K562 (cell line): Measurements from ENCODE around the gene KLB. TPM values are rescaled to one million over a fixed set of nuclear protein-coding genes. Genes with fewer than 3 reads are reported as not detected.
"Not testable (repeated sequence)": the region's sequence is repeated elsewhere in the genome, so short reads cannot be mapped to it uniquely, and the experiment has no call there.

Experiments used
- ATAC-seq: fragments of 200-7000 bp; cut with Tn5 transposase; 3 replicates; pipeline ENCODE4 v1.9.1; 2020; ENCODE audit warnings: moderate library complexity
- BruUV-seq: library from RNA; stranded (reverse); fragments of 400-500 nt; replicated peaks from 2 replicates; lab custom pipeline; 2021; lab: Mats Ljungman, UMichigan
- CTCF ChIA-PET: fragments of 300-600 bp; formaldehyde crosslinking; extraction: SDS; loops from one replicate; lab custom pipeline; 2021; ENCODE audit warnings: low intra/inter-chr PET ratio; lab: Yijun Ruan, JAX
- POLR2A ChIA-PET: fragments of 300-600, 350-650 bp; sonication (Branson Sonifier 250); formaldehyde crosslinking; extraction: SDS; loops from one replicate; lab custom pipeline; 2021; ENCODE audit warnings: antibody characterized with exemption, inconsistent platforms; lab: Yijun Ruan, JAX
- DNase-seq, 4 experiments: peaks; one replicate each; pipeline versions ENCODE4 v3.0.0 to v3.0.0-alpha.2; 2011 to 2018; ENCODE audit warnings: low spot score in 3 of 4, mixed read lengths in 3 of 4; ENCODE audit errors: extremely low read depth in 1 of 4
- FAIRE-seq: peaks from 2 replicates; lab custom pipeline; 2011; peaks lifted over from hg19 to GRCh38; lab: Jason Lieb, UNC
- H2AFZ ChIP-seq: 2 replicates; pipeline ENCODE4 v1.6.0; 2011; ENCODE audit warnings: low read depth, low read length, control low read depth, inconsistent platforms
- H3K27ac ChIP-seq: fragments of 200-600 bp; 3 replicates; pipeline ENCODE4 v1.8.0; 2011; ENCODE audit warnings: low read depth, mild to moderate bottlenecking, control low read depth, inconsistent platforms, low read length, moderate library complexity, mixed read lengths; ENCODE audit errors: extremely low read depth
- H3K27me3 ChIP-seq, 2 experiments: fragments of 300-600 bp in 1 of 2; 2 replicates in 1 of 2; 3 replicates in 1 of 2; pipeline versions ENCODE4 v1.6.0 to v1.8.0; 2011; ENCODE audit warnings: inconsistent platforms in 2 of 2, low read length in 2 of 2, mild to moderate bottlenecking in 1 of 2, mixed read lengths in 1 of 2, moderate library complexity in 1 of 2; ENCODE audit not compliant: control insufficient read depth in 2 of 2, insufficient read depth in 2 of 2
- H3K36me3 ChIP-seq: fragments of 300-600 bp; 3 replicates; pipeline ENCODE4 v1.8.0; 2011; ENCODE audit warnings: mild to moderate bottlenecking, low read length, inconsistent platforms; ENCODE audit not compliant: control insufficient read depth, insufficient read depth
- H3K4me1 ChIP-seq, 2 experiments: fragments of 200-600 bp in 1 of 2; replicated peaks in 1 of 2; 2 replicates in 1 of 2; 3 replicates in 1 of 2; pipeline versions ENCODE4 v1.5.1 to v1.8.0; 2011; ENCODE audit warnings: inconsistent platforms in 2 of 2, low read length in 2 of 2, mild to moderate bottlenecking in 1 of 2, mixed read lengths in 1 of 2, moderate library complexity in 1 of 2; ENCODE audit not compliant: control insufficient read depth in 2 of 2, insufficient read depth in 2 of 2
- H3K4me2 ChIP-seq: 2 replicates; pipeline ENCODE4 v1.6.1; 2011; ENCODE audit warnings: low read length, control low read depth, inconsistent platforms, mixed read lengths; ENCODE audit not compliant: insufficient read depth
- H3K4me3 ChIP-seq: fragments of 200-600 bp; sonication (generic), shearing (Covaris generic); 2 replicates; pipeline ENCODE4 v1.5.1; 2016; ENCODE audit warnings: control low read depth, inconsistent platforms
- H3K79me2 ChIP-seq: fragments of 200-600 bp; 3 replicates; pipeline ENCODE4 v1.8.0; 2011; ENCODE audit warnings: low read length, inconsistent platforms; ENCODE audit not compliant: control insufficient read depth, insufficient read depth
- H3K9ac ChIP-seq, 2 experiments: 2 replicates each; pipeline versions ENCODE4 v1.6.0 to v1.6.1; 2011; ENCODE audit warnings: low read depth in 2 of 2, low read length in 2 of 2, control low read depth in 1 of 2, inconsistent platforms in 1 of 2, mild to moderate bottlenecking in 1 of 2, mixed read lengths in 1 of 2; ENCODE audit not compliant: insufficient read depth in 1 of 2
- H3K9me1 ChIP-seq: one replicate; pipeline ENCODE4 v1.6.0; 2011; ENCODE audit warnings: inconsistent platforms, mild to moderate bottlenecking, low read length, moderate library complexity; ENCODE audit not compliant: control insufficient read depth, insufficient read depth
- H3K9me3 ChIP-seq: replicated peaks from 2 replicates; pipeline ENCODE4 v1.5.1; 2011; ENCODE audit warnings: low read depth, low read length, inconsistent platforms; ENCODE audit not compliant: control insufficient read depth, insufficient read depth
- H4K20me1 ChIP-seq: replicated peaks from 2 replicates; pipeline ENCODE4 v1.6.1; 2011; ENCODE audit warnings: low read length, inconsistent platforms, mixed read lengths; ENCODE audit not compliant: control insufficient read depth, insufficient read depth
- CBX1 ChIP-seq: sonication (generic); IDR thresholded peaks from 2 replicates; pipeline ENCODE4 v1.6.1; 2016; ENCODE audit warnings: antibody characterized with exemption, low read depth, mild to moderate bottlenecking
- CBX3 ChIP-seq, 2 experiments: IDR thresholded peaks; 1 replicate in 1 of 2; 2 replicates in 1 of 2; pipeline ENCODE4 v1.6.1; 2012; ENCODE audit warnings: inconsistent platforms in 2 of 2, low read length in 2 of 2, borderline replicate concordance in 1 of 2, control low read depth in 1 of 2
- CBX5 ChIP-seq: IDR thresholded peaks from 2 replicates; pipeline ENCODE4 v1.6.1; 2014; ENCODE audit warnings: low read depth, borderline replicate concordance
- HLTF ChIP-seq: fragments of 450-650 bp; IDR thresholded peaks from 2 replicates; pipeline ENCODE4 v1.6.1; 2016
- NR2C2 ChIP-seq, 2 experiments: fragments of 200-800 bp in 1 of 2; sonication (Bioruptor generic) in 1 of 2; sonication (generic) in 1 of 2; formaldehyde crosslinking in 1 of 2; IDR thresholded peaks; 2 replicates each; pipeline versions ENCODE4 v1.6.1 to v1.8.0; 2016 to 2022; ENCODE audit warnings: mild to moderate bottlenecking in 1 of 2, missing compliant biosample characterization in 1 of 2, missing genetic modification characterization in 1 of 2, missing genetic modification reagents in 1 of 2
- TRIM24 ChIP-seq, 2 experiments: fragments of 450-650 bp; IDR thresholded peaks; 2 replicates each; pipeline ENCODE4 v1.6.1; 2016
- TRIM28 ChIP-seq: fragments of 450-650 bp; IDR thresholded peaks from 2 replicates; pipeline ENCODE4 v1.6.1; 2017
- ZFP36 ChIP-seq: fragments of 150-350 bp; IDR thresholded peaks from 2 replicates; pipeline ENCODE4 v1.6.1; 2018; ENCODE audit warnings: low read length, low read depth; ENCODE audit not compliant: partially characterized antibody
- ZNF280B ChIP-seq: fragments of 250-450 bp; sonication (Bioruptor Pico); IDR thresholded peaks from 2 replicates; pipeline ENCODE4 v1.5.1; 2021; ENCODE audit warnings: mild to moderate bottlenecking
- WGBS: fragments of 100-300 bp; shearing (Covaris generic); methylation state at CpG from one replicate; pipeline ENCODE4 v1.1.6; 2016; ENCODE audit warnings: low coverage, mixed read lengths; ENCODE audit not compliant: insufficient coverage; ENCODE audit errors: missing lambda C conversion rate; 5-methylcytosine and 5-hydroxymethylcytosine counted together
- in situ Hi-C: fragments of 300-500 bp; cut with MboI; formaldehyde crosslinking; loops from 4 replicates; pipeline ENCODE4 v1.15.0; 2018; ENCODE audit warnings: inconsistent platforms, mixed read lengths
- intact Hi-C: fragments of 100-400 bp; cut with micrococcal nuclease; formaldehyde crosslinking; loops from 2 replicates; pipeline ENCODE4 v1.14.2; 2022
- polyA plus RNA-seq, 8 experiments: library from polyadenylated mRNA; depleted of rRNA in 4 of 8; stranded (reverse) in 5 of 8; unstranded in 3 of 8; fragments of >200 nt; fragmentation: Nextera tagmentation in 2 of 8; fragmentation: Illumina TruSeq in 1 of 8; extraction: Ambion mirVana in 2 of 8; extraction: Trizol in 1 of 8; gene quantifications; 2 replicates each; pipeline versions ENCODE4 v1.2.1 to v1.2.3, GENCODE V29; 2011 to 2014; ENCODE audit warnings: inconsistent platforms in 1 of 8, missing spikeins in 1 of 8
- total RNA-seq, 7 experiments: library from RNA; depleted of rRNA in 6 of 7; stranded (reverse); fragments of >200 nt in 6 of 7; fragmentation: Illumina TruSeq in 2 of 7; extraction: Trizol in 2 of 7; gene quantifications; 2 replicates each; pipeline versions ENCODE4 v1.2.1 to v1.2.3, GENCODE V29; 2011 to 2021; ENCODE audit warnings: low replicate concordance in 1 of 7
- TF ChIP-seq, protein P1 (sequence below): fragments of 450-650 bp; IDR thresholded peaks from 2 replicates; pipeline ENCODE4 v1.6.1; 2018; ENCODE audit warnings: mild to moderate bottlenecking, low read depth; ENCODE audit not compliant: partially characterized antibody

The KLB gene
- total and polyA plus RNA-seq, 9 of the 15 experiments (the other 6 are each of a cell fraction or from before 2014, with no cell fraction given) = 0.04 to 0.13 TPM; not detected in 7

DNA sequence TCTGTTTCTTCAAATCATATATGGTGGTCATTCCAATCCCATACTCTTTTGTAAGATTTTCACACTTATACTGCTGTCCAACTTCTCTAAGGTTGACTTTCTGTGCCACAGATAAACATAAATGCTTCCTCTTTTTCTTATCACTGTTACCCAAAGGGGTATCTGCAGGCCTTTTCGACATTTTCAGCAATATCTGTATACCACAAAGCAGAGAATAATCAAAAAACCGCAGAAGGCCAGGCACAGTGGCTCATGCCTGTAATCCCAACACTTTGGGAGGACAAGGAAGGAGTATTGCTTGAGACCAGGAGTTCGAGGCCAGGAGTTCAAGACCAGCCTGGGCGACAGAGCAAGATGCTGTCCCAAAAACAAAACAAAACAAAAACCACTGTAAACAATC is 37.4 kb upstream of the KLB start (continued):
- no peak for TF ChIP-seq NR2C2 (CRISPR knock-in tag; IDR thresholded peaks at IDR 0.05)
- no peak for TF ChIP-seq NR2C2 (tag; IDR thresholded peaks at IDR 0.05)

GRCh38 chr4:39371209-39371608 is 35.5 kb upstream of the KLB start:
- intact Hi-C loops, H3K9ac ChIP-seq: not testable (repeated sequence)

More at GRCh38 chr4:39371209-39371608, 35.5 kb upstream of the KLB start:
- H3K4me1 ChIP-seq, H3K27me3 ChIP-seq, H3K9me1 ChIP-seq, FAIRE-seq, H4K20me1 ChIP-seq, POLR2A ChIA-PET, H3K4me2 ChIP-seq, H3K79me2 ChIP-seq, H3K27ac ChIP-seq, CTCF ChIA-PET, BruUV-seq, H2AFZ ChIP-seq, H3K9me3 ChIP-seq, H3K4me3 ChIP-seq, H3K36me3 ChIP-seq, DNase-seq, ATAC-seq, in situ Hi-C loops: not testable (repeated sequence)
- TF ChIP-seq HLTF (0 out of 2 replicates have a peak, but pooled peaks have one; percentile 43), TRIM24 (IDR thresholded peaks at IDR 0.05) (0 out of 4 replicates have a peak, but pooled peaks of 1 of the 2 experiments have one; percentile 19), CBX1 (peak; percentile 80; the same call in 1 of the 2 replicates), CBX5 (peak; percentile 95), ZNF280B (CRISPR knock-in tag) (0 out of 2 replicates have a peak, but pooled peaks have one; percentile 33), ZFP36 (peak; percentile 36), TRIM28 (peak; percentile 86), CBX3 (IDR thresholded peaks at IDR 0.05; ENCODE audit: borderline replicate concordance in 1 of 2, low read length in 2 of 2) (peak in 1 of 2 experiments; percentile 77; a peak in 1 of 3 replicates)
- TF ChIP-seq, protein P1, sequence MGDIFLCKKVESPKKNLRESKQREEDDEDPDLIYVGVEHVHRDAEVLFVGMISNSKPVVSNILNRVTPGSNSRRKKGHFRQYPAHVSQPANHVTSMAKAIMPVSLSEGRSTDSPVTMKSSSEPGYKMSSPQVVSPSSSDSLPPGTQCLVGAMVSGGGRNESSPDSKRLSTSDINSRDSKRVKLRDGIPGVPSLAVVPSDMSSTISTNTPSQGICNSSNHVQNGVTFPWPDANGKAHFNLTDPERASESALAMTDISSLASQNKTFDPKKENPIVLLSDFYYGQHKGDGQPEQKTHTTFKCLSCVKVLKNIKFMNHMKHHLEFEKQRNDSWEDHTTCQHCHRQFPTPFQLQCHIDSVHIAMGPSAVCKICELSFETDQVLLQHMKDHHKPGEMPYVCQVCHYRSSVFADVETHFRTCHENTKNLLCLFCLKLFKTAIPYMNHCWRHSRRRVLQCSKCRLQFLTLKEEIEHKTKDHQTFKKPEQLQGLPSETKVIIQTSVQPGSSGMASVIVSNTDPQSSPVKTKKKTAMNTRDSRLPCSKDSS = peak; percentile 88
- 38% methylated on average over 6 of the region's 6 CpGs for WGBS
